ENCODE data around the gene CNPPD1. TPM values are rescaled to one million over a fixed set of nuclear protein-coding genes. Genes with fewer than 3 reads are reported as not detected.

Gene CNPPD1
- total and polyA plus RNA-seq, 8 donors: 20.1 to 32.9 (median 26.1) TPM

GRCh38 chr2:219178377-219179175 lies 1.9 kb upstream of the CNPPD1 start:
- Histone ChIP-seq H3K4me1 (peaks cover 15 to 19% (median 17%) of the 10 kb centered on the region in 3 donors), H3K9me3 (no peaks in the 10 kb centered on the region), H3K4me3 (peak overlapping the region; percentile 90 to 97 (median 94)), H3K27me3 (no peaks in the 10 kb centered on the region), H3K27ac (peak overlapping the region; percentile 88 to 99 (median 94)), H3K36me3 (peaks cover 0 to 47% (median 15%) of the 10 kb centered on the region in 3 donors)
- 2 to 3% methylated on average over 32 to 45 of the region's 45 CpGs for WGBS, 2 donors
- intact Hi-C loops (cut with DNase I): no loop called here
- peak in 5 of 6 donors; percentile 44 to 83 (median 76) for DNase-seq
- no peak for TF ChIP-seq CTCF (IDR thresholded peaks at IDR 0.05)
- peak in 3 of 4 donors; percentile 2 to 12 (median 3) for ATAC-seq
- no peak for FAIRE-seq

- H3K27ac ChIP-seq: peak within 1 kb of the TSS; percentile 88 to 99 (median 94)
These were observed 1.0 kb upstream of the CNPPD1 start, which contains the start of gene RETREG2 for GRCh38 chr2:219177552-219178376. RETREG2 (plus strand) TSS chr2:219178275; CDS start chr2:219178353, 78 bp downstream.

GRCh38 chr2:219175928-219176817 lies 552 bp downstream of the CNPPD1 start:
- Histone ChIP-seq H3K27ac (peak overlapping the region; percentile 88 to 99 (median 94)), H3K4me3 (peak overlapping the region; percentile 76 to 97 (median 94)), H3K36me3 (peaks cover 0 to 39% (median under 1%) of the 10 kb centered on the region in 3 donors), H3K4me1 (peaks cover 15 to 19% (median 17%) of the 10 kb centered on the region in 3 donors), H3K9me3 (no peaks in the 10 kb centered on the region), H3K27me3 (no peaks in the 10 kb centered on the region)
- intact Hi-C loops (cut with DNase I): no loop called here
- 2% methylated on average over 42 to 45 of the region's 45 CpGs for WGBS, 2 donors
- no peak for TF ChIP-seq CTCF (IDR thresholded peaks at IDR 0.05)
- FAIRE-seq: no peak
- peak; percentile 26 to 49 (median 40) for ATAC-seq
- peak in 3 of 6 donors; percentile 50 to 67 (median 64) for DNase-seq

More at GRCh38 chr2:219177552-219178376, 1.0 kb upstream of the CNPPD1 start, which contains the start of gene RETREG2:
- Histone ChIP-seq H3K36me3 (peaks cover 0 to 46% (median 15%) of the 10 kb centered on the region in 3 donors), H3K4me3 (peak within 1 kb of the TSS; percentile 90 to 97 (median 94)), H3K27me3 (no peaks in the 10 kb centered on the region), H3K9me3 (no peaks in the 10 kb centered on the region), H3K4me1 (peaks cover 15 to 19% (median 17%) of the 10 kb centered on the region in 3 donors)
- ATAC-seq (peak; percentile 78 to 86 (median 78)), FAIRE-seq (no peak), DNase-seq (peak; percentile 79 to 93 (median 88))
- no peak for TF ChIP-seq CTCF (IDR thresholded peaks at IDR 0.05)
- intact Hi-C loops (cut with DNase I): no loop called here
- WGBS, 2 donors: 0% methylated on average over 65 to 67 of the region's 67 CpGs

DNA sequence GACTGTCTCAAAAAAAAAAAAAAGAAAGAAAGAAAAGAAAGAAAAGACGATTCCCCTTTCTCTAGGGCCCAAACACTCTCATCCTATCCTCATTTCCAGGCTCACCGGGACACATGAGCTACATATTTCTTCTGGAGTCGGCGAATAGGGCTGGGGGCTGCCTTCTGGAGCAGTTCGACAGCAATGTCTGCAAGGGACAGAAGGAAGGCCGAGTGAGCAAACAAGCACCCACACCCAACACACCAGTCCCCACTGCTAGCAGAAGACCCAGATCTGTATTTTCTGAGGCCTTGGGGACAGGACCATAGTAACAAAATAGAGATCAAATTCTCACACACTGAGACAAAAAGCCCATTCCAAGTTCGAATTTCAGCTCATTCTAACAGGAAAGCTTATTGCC lies 1.2 kb downstream of the CNPPD1 start:
- intact Hi-C loops (cut with DNase I): no loop called here
- no peak for TF ChIP-seq CTCF (IDR thresholded peaks at IDR 0.05)
- Histone ChIP-seq H3K36me3 (peaks cover 0 to 32% (median 0%) of the 10 kb centered on the region in 3 donors), H3K27ac (peak overlapping the region in 2 of 4 donors; percentile 94 to 99), H3K27me3 (no peaks in the 10 kb centered on the region), H3K9me3 (no peaks in the 10 kb centered on the region), H3K4me1 (peaks cover 15 to 19% (median 17%) of the 10 kb centered on the region in 3 donors), H3K4me3 (peak overlapping the region in 1 of 4 donors; percentile 97)
- no peak for FAIRE-seq
- ATAC-seq: no peak
- DNase-seq: no peak
- WGBS, 2 donors: 70 to 73% methylated on average over 7 of the region's 7 CpGs
